GM12801 (cell line): ENCODE data around the gene KDELR1.

Experiments used
- CTCF ChIP-seq: IDR thresholded peaks from one replicate; pipeline ENCODE4 v1.5.1; 2011; ENCODE audit warnings: control low read depth; ENCODE audit not compliant: insufficient read length; ENCODE audit errors: extremely low read depth

The KDELR1 gene

GRCh38 chr19:48391100-48392005 lies at the start of gene KDELR1:
Gene KDELR1 (minus strand): TSS chr19:48391551. CDS start chr19:48391358, 193 bp downstream.
- no peak for TF ChIP-seq CTCF

GRCh38 chr19:48436586-48436985 lies 45.2 kb upstream of the KDELR1 start:
- no peak for TF ChIP-seq CTCF

- no peak for TF ChIP-seq CTCF
These were observed 42.0 kb upstream of the KDELR1 start for GRCh38 chr19:48433337-48433736.

- no peak for TF ChIP-seq CTCF
These were observed 37.3 kb upstream of the KDELR1 start for GRCh38 chr19:48428670-48429069.

- TF ChIP-seq CTCF = no peak
These were observed 33.4 kb upstream of the KDELR1 start for GRCh38 chr19:48424694-48425219.

GRCh38 chr19:48421548-48421947 lies 30.2 kb upstream of the KDELR1 start:
- no peak for TF ChIP-seq CTCF

GRCh38 chr19:48419158-48419920 lies 28.0 kb upstream of the KDELR1 start:
- TF ChIP-seq CTCF = no peak
